ENCODE results near the gene STPG1.

DNA sequence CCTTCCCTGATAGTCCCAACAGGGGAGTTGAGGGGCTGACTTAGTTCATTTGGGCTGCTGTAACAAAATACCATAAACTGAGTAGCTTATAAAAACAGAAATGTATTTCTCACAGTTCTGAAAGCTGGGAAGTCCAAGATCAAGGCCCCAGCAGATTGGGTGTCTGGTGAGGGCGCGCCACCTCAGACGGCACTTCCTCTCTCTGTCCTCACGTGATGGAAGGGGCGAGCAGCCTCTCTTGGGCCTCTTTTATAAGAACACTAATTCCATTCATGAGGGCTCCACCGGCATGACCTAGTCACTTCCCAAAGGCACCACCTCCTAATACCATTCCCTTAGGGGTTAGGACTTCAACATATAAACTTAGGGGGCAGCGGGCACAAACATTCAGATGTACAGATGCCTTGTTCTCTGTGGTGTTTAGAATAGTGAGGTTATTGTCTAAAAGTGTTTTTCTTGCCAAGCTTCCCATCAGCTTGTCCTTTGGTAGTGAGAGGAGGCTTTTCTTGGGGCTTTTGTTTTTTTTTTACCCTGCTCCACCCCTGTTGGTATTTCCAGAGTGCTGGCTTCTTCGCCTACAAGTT lies 22.3 kb upstream of the STPG1 start:
- TF ChIP-seq, protein P1, sequence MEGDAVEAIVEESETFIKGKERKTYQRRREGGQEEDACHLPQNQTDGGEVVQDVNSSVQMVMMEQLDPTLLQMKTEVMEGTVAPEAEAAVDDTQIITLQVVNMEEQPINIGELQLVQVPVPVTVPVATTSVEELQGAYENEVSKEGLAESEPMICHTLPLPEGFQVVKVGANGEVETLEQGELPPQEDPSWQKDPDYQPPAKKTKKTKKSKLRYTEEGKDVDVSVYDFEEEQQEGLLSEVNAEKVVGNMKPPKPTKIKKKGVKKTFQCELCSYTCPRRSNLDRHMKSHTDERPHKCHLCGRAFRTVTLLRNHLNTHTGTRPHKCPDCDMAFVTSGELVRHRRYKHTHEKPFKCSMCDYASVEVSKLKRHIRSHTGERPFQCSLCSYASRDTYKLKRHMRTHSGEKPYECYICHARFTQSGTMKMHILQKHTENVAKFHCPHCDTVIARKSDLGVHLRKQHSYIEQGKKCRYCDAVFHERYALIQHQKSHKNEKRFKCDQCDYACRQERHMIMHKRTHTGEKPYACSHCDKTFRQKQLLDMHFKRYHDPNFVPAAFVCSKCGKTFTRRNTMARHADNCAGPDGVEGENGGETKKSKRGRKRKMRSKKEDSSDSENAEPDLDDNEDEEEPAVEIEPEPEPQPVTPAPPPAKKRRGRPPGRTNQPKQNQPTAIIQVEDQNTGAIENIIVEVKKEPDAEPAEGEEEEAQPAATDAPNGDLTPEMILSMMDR (IDR thresholded peaks at IDR 0.05; ENCODE audit: insufficient read depth, low read depth, low read length): no peak
- no peak for TF ChIP-seq EZH2 (IDR thresholded peaks at IDR 0.05; ENCODE audit: insufficient read depth, low read length)

Measured in astrocyte (in vitro differentiated cells and primary cell).